HG03196 (cell line): ENCODE results near the gene GAB2.
"Not testable (repeated sequence)": the region's sequence is repeated elsewhere in the genome, so short reads cannot be mapped to it uniquely, and the experiment has no call there.

Experiments used
- ATAC-seq: cut with Tn5 transposase; IDR thresholded peaks from one replicate; pipeline ENCODE4 v1.9.1; 2021; ENCODE audit not compliant: unreplicated experiment

GAB2 gene

GRCh38 chr11:78223320-78223954 is 194.2 kb downstream of the GAB2 start:
- peak; percentile 63 for ATAC-seq

GRCh38 chr11:78222726-78223125 is 194.9 kb downstream of the GAB2 start:
- ATAC-seq = not testable (repeated sequence)

GRCh38 chr11:78221396-78222315 is 196.0 kb downstream of the GAB2 start:
- ATAC-seq = no peak

GRCh38 chr11:78220218-78221157 is 197.1 kb downstream of the GAB2 start:
- no peak for ATAC-seq

- no peak for ATAC-seq
These were observed 198.0 kb downstream of the GAB2 start for GRCh38 chr11:78219493-78220217.

GRCh38 chr11:78218707-78219492 is 198.7 kb downstream of the GAB2 start:
- ATAC-seq = no peak

GRCh38 chr11:78217650-78218541 is 199.7 kb downstream of the GAB2 start:
- ATAC-seq = no peak

GRCh38 chr11:78216571-78217287 is 200.9 kb downstream of the GAB2 start:
- ATAC-seq = no peak

- no peak for ATAC-seq
These were observed 201.6 kb downstream of the GAB2 start for GRCh38 chr11:78216021-78216420.

- no peak for ATAC-seq
These were observed 203.1 kb downstream of the GAB2 start for GRCh38 chr11:78214331-78215194.

- ATAC-seq = no peak
These were observed 203.9 kb downstream of the GAB2 start for GRCh38 chr11:78213526-78214330.

GRCh38 chr11:78212586-78213371 is 204.8 kb downstream of the GAB2 start:
- ATAC-seq = no peak

- ATAC-seq = no peak
These were observed 206.1 kb downstream of the GAB2 start for GRCh38 chr11:78211565-78211964.

- no peak for ATAC-seq
These were observed 207.5 kb downstream of the GAB2 start for GRCh38 chr11:78210000-78210608.

- ATAC-seq = no peak
These were observed 208.1 kb downstream of the GAB2 start for GRCh38 chr11:78209478-78209877.
